WI38 (cell line): ENCODE results near the gene VAPB.

Experiments
- H3K4me3 ChIP-seq: 2 replicates; pipeline ENCODE4 v1.5.1; 2011; ENCODE audit warnings: low read depth, mild to moderate bottlenecking, control low read depth, low read length
- CTCF ChIP-seq: IDR thresholded peaks from 2 replicates; pipeline ENCODE4 v1.5.1; 2012; ENCODE audit warnings: low read depth, mild to moderate bottlenecking, control low read depth, low read length

The VAPB gene

DNA sequence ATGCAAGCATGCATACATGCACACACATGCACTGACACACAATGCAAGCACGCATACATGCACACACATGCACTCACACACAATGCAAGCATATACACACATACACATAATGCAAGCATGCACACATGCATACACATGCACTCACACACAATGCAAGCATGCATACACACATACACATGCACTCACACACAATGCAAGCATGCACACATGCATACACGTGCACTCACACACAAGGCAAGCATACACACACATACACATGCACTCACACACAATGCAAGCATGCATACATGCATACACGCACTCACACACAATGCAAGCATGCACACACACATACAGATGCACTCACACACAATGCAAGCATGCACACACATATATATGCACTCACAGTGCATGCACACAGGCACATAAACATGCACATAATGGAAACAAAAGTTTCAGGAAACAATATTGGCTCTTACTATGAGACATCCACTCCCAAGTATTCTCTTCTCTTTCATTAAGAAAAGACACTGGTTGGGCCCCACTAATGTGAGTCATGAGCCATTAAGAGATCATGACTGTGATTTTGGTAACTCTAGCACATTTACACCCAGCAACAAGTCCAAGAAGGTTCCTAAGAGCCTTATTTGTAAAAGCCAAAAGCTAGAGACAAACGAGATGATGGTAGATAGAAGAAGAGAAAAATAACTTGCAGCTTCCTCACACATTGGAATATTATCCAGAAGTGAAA is 103.9 kb downstream of the VAPB start:
- no peak overlapping the region for H3K4me3 ChIP-seq
- TF ChIP-seq CTCF = no peak

DNA sequence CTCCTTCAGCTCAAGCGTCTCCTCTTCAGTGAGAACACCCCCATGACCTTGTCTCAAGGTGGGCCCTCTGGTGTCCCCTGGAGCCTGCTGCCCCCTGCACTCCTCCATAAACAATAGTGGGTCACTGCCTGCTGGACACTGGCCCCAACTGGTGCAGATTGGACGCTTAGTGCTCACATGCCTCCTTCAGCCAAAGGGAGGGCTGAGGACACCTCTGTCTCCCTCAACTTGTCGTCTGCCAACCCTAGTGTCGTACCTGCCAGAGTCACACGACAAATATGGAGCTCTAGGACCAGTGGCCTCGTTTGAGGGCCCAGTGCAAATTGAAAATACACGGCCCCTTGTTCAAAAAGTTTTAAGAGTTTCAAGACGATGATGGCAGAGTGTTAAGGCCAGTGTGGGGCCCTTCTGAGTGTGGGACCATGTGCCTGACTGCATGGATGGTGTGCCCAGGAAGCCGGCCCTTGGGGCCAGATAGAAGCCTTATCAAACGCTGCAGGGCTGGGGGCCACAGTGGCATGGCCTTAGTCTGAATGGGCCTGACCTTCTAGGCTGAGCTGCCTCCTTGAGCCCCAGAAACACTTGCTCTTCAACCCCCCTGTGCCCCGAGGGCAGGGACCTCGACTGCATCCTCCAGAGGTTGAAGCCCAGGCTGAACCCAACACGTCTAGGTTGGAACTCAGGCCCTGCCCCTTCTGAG is 106.0 kb downstream of the VAPB start:
- no peak overlapping the region for H3K4me3 ChIP-seq
- no peak for TF ChIP-seq CTCF

- H3K4me3 ChIP-seq = no peak overlapping the region
- TF ChIP-seq CTCF = no peak
Measured at GRCh38 chr20:58495623-58496428, 106.8 kb downstream of the VAPB start.

DNA sequence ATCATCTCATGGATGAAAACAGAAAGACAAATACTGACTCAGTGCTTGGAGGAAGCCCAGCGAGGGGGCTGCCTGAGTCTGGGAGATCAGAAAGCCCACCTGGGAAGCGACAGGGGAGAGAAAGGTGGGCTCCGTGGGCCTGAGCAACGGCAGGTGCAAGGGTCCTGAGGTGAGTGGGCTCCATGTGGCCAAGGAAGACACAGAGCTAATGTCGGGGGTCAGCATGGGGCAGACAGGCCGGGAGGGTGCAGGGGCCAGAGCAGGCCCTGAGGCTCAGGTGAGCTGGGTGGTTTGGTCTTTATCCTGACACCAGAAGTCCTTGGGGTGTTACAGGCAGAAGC is 107.4 kb downstream of the VAPB start:
- H3K4me3 ChIP-seq = no peak overlapping the region
- TF ChIP-seq CTCF = no peak

DNA sequence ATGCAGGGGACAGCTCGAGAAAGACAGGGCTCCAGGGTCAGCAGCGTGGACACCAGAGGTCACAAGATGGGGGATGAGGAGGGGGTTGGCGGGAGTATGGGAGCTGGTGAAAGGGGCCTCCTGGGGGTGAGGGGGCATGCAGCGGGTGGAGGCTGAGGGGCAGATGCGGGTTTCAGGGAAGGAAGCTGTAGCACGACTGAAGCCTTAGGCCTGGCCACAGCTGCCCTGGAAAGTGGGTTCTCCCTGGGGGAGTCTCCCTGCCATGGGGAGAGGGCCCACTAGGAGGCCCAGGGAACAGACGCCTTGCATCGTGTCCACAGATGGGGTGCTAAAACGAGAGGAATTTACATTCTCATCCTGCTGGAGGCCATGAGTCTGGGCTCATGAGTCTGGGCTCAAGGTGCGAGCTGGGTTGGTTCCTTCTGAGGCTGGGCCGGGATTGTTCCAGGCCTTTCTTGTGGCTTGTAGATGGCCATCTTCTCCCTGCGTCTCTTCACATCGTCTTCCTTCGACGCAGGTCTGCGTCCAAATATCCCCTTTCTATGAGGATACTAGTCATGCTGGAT is 108.1 kb downstream of the VAPB start:
- no peak for TF ChIP-seq CTCF
- H3K4me3 ChIP-seq = no peak overlapping the region

- H3K4me3 ChIP-seq = no peak overlapping the region
- TF ChIP-seq CTCF = no peak
Measured at GRCh38 chr20:58497724-58498469, 108.9 kb downstream of the VAPB start.
